Neural progenitor cell (in vitro differentiated cells): ENCODE results near the gene TSPAN12. TPM values are rescaled to one million over a fixed set of nuclear protein-coding genes. Genes with fewer than 3 reads are reported as not detected.

Experiments
- DNase-seq: peaks from one replicate; pipeline ENCODE4 v3.0.0-alpha.2; 2016; ENCODE audit warnings: low spot score
- H2AFZ ChIP-seq: fragments of 200-600 bp; sonication (generic); replicated peaks from 2 replicates; pipeline ENCODE4 v1.6.1; 2016; ENCODE audit warnings: antibody characterized with exemption
- H3F3A ChIP-seq: fragments of 200-600 bp; sonication (generic); 2 replicates; pipeline ENCODE4 v1.6.1; 2016; ENCODE audit warnings: antibody characterized with exemption, low read depth
- H3K27ac ChIP-seq: fragments of 200-600 bp; sonication (generic); 2 replicates; pipeline ENCODE4 v1.5.1; 2016; ENCODE audit warnings: mild to moderate bottlenecking
- H3K27me3 ChIP-seq: fragments of 200-600 bp; sonication (generic); 2 replicates; pipeline ENCODE4 v1.6.1; 2016; ENCODE audit warnings: mild to moderate bottlenecking, moderate library complexity
- H3K36me3 ChIP-seq: fragments of 200-600 bp; sonication (generic); 2 replicates; pipeline ENCODE4 v1.5.1; 2016
- H3K4me1 ChIP-seq: fragments of 200-600 bp; sonication (generic); 2 replicates; pipeline ENCODE4 v1.6.1; 2016; ENCODE audit warnings: mixed run types
- H3K4me2 ChIP-seq: fragments of 200-600 bp; sonication (generic); 2 replicates; pipeline ENCODE4 v1.6.1; 2016
- H3K4me3 ChIP-seq: fragments of 200-600 bp; sonication (generic); 2 replicates; pipeline ENCODE4 v1.5.1; 2016
- H3K79me2 ChIP-seq: fragments of 200-600 bp; sonication (generic); 2 replicates; pipeline ENCODE4 v1.6.1; 2016; ENCODE audit warnings: low read depth
- H3K9ac ChIP-seq: fragments of 200-600 bp; sonication (generic); 2 replicates; pipeline ENCODE4 v1.6.1; 2016
- H3K9me3 ChIP-seq: fragments of 200-600 bp; sonication (generic); 2 replicates; pipeline ENCODE4 v1.5.1; 2016; ENCODE audit warnings: low read depth
- H4K20me1 ChIP-seq: fragments of 200-600 bp; sonication (generic); 2 replicates; pipeline ENCODE4 v1.6.1; 2016; ENCODE audit warnings: low read depth
- H3K27ac Mint-ChIP-seq: 3 replicates; pipeline ENCODE4 v1.8.0; 2021; ENCODE audit warnings: mixed read lengths
- H3K27me3 Mint-ChIP-seq: 2 replicates; pipeline ENCODE4 v1.8.0; 2022; ENCODE audit warnings: low read depth, mild to moderate bottlenecking, inconsistent platforms, moderate library complexity, mixed read lengths; ENCODE audit not compliant: insufficient read depth
- H3K36me3 Mint-ChIP-seq: 3 replicates; pipeline ENCODE4 v1.8.0; 2021; ENCODE audit warnings: mixed read lengths
- H3K4me1 Mint-ChIP-seq: 3 replicates; pipeline ENCODE4 v1.8.0; 2021; ENCODE audit warnings: mixed read lengths
- H3K4me3 Mint-ChIP-seq: 3 replicates; pipeline ENCODE4 v1.8.0; 2021; ENCODE audit warnings: mild to moderate bottlenecking, moderate library complexity, mixed read lengths
- H3K9me3 Mint-ChIP-seq: 3 replicates; pipeline ENCODE4 v1.8.0; 2020; ENCODE audit warnings: mixed read lengths
- CTCF ChIP-seq: fragments of 200-600 bp; sonication (generic); IDR thresholded peaks from 2 replicates; pipeline ENCODE4 v1.5.1; 2017; ENCODE audit warnings: antibody characterized with exemption, mild to moderate bottlenecking
- EZH2 ChIP-seq: fragments of 200-600 bp; sonication (generic); IDR thresholded peaks from 2 replicates; pipeline ENCODE4 v1.6.1; 2017; ENCODE audit warnings: antibody characterized with exemption, mild to moderate bottlenecking, moderate library complexity
- EZH2phosphoT487 ChIP-seq: fragments of 200-600 bp; sonication (generic); IDR thresholded peaks from 2 replicates; pipeline ENCODE4 v1.6.1; 2017; ENCODE audit warnings: antibody characterized with exemption
- total RNA-seq: library from RNA; depleted of rRNA; stranded (reverse); fragments of >200 nt; gene quantifications from 2 replicates; pipeline ENCODE4 v1.2.3, GENCODE V29; 2015; ENCODE audit warnings: low replicate concordance

TSPAN12 gene
- total RNA-seq, 1 donor from 2014 or later, result 26.7 TPM

GRCh38 chr7:120740348-120740747, 117.6 kb downstream of the TSPAN12 start:
- H3K4me1 ChIP-seq, result peaks cover 53% of the 10 kb centered on the region
- H3K4me3 ChIP-seq, result no peak overlapping the region

GRCh38 chr7:120738816-120739215, 119.1 kb downstream of the TSPAN12 start:
- H3K79me2 ChIP-seq, result no peaks in the 10 kb centered on the region
- no peaks in the 10 kb centered on the region for H3K9me3 Mint-ChIP-seq
- H3K4me2 ChIP-seq, result peak overlapping the region; percentile 33
- TF ChIP-seq EZH2 (no peak), EZH2phosphoT487 (no peak), CTCF (no peak)
- H3K9me3 ChIP-seq, result no peaks in the 10 kb centered on the region
- no peaks in the 10 kb centered on the region for H3K27me3 Mint-ChIP-seq
- peaks cover 12% of the 10 kb centered on the region for H3F3A ChIP-seq
- H3K27ac Mint-ChIP-seq, result no peak overlapping the region
- H3K4me3 ChIP-seq, result no peak overlapping the region
- H3K4me1 Mint-ChIP-seq, result peaks cover 31% of the 10 kb centered on the region
- H3K4me3 Mint-ChIP-seq, result no peak overlapping the region
- H3K9ac ChIP-seq, result no peak overlapping the region
- no peaks in the 10 kb centered on the region for H3K27me3 ChIP-seq
- H4K20me1 ChIP-seq, result no peaks in the 10 kb centered on the region
- no peaks in the 10 kb centered on the region for H3K36me3 Mint-ChIP-seq
- H3K36me3 ChIP-seq, result no peaks in the 10 kb centered on the region
- peaks cover 53% of the 10 kb centered on the region for H3K4me1 ChIP-seq
- no peak for DNase-seq
- H2AFZ ChIP-seq, result peak overlapping the region; percentile 43
- H3K27ac ChIP-seq, result peak overlapping the region; percentile 8

More at GRCh38 chr7:120740348-120740747, 117.6 kb downstream of the TSPAN12 start:
- no peak overlapping the region for H3K4me3 Mint-ChIP-seq
- H3K27me3 Mint-ChIP-seq, result no peaks in the 10 kb centered on the region
- H3K9ac ChIP-seq, result no peak overlapping the region
- H4K20me1 ChIP-seq, result no peaks in the 10 kb centered on the region
- peak overlapping the region; percentile 73 for H2AFZ ChIP-seq
- H3K79me2 ChIP-seq, result no peaks in the 10 kb centered on the region
- H3K9me3 Mint-ChIP-seq, result no peaks in the 10 kb centered on the region
- H3K4me1 Mint-ChIP-seq, result peaks cover 31% of the 10 kb centered on the region
- peaks cover 12% of the 10 kb centered on the region for H3F3A ChIP-seq
- H3K9me3 ChIP-seq, result no peaks in the 10 kb centered on the region
- TF ChIP-seq EZH2 (no peak), CTCF (no peak), EZH2phosphoT487 (no peak)
- H3K36me3 Mint-ChIP-seq, result no peaks in the 10 kb centered on the region
- no peaks in the 10 kb centered on the region for H3K27me3 ChIP-seq
- no peak for DNase-seq
- no peak overlapping the region for H3K27ac ChIP-seq
- peak overlapping the region; percentile 12 for H3K27ac Mint-ChIP-seq
- peak overlapping the region; percentile 6 for H3K4me2 ChIP-seq
- no peaks in the 10 kb centered on the region for H3K36me3 ChIP-seq

Other genes with a start within 250 kb of the TSPAN12 start
- gene ING3, start 92.6 kb upstream of the TSPAN12 start, total RNA-seq, result 19.0 and 32.0 TPM in 2 replicates
- not detected in 2 replicates for gene CPED1, start 130.6 kb upstream of the TSPAN12 start, total RNA-seq